Astrocyte of the spinal cord (primary cell): Measurements from ENCODE around the gene SDCBP2.

Experiments used
- DNase-seq: peaks from one replicate; pipeline ENCODE4 v3.0.0; 2011; ENCODE audit warnings: low read depth, low spot score
- H3K4me3 ChIP-seq: 2 replicates; pipeline ENCODE4 v1.5.1; 2011; ENCODE audit warnings: low read depth, mild to moderate bottlenecking, low read length, moderate library complexity
- in situ Hi-C: cut with HindIII; loops from 2 replicates; pipeline ENCODE4 v1.10.0; 2017; ENCODE audit warnings: low sequenced_read_pairs
- TF ChIP-seq, protein P1 (sequence below): IDR thresholded peaks from 2 replicates; pipeline ENCODE4 v1.5.1; 2012; ENCODE audit warnings: low read depth, mild to moderate bottlenecking, low read length, inconsistent platforms

Gene SDCBP2

DNA sequence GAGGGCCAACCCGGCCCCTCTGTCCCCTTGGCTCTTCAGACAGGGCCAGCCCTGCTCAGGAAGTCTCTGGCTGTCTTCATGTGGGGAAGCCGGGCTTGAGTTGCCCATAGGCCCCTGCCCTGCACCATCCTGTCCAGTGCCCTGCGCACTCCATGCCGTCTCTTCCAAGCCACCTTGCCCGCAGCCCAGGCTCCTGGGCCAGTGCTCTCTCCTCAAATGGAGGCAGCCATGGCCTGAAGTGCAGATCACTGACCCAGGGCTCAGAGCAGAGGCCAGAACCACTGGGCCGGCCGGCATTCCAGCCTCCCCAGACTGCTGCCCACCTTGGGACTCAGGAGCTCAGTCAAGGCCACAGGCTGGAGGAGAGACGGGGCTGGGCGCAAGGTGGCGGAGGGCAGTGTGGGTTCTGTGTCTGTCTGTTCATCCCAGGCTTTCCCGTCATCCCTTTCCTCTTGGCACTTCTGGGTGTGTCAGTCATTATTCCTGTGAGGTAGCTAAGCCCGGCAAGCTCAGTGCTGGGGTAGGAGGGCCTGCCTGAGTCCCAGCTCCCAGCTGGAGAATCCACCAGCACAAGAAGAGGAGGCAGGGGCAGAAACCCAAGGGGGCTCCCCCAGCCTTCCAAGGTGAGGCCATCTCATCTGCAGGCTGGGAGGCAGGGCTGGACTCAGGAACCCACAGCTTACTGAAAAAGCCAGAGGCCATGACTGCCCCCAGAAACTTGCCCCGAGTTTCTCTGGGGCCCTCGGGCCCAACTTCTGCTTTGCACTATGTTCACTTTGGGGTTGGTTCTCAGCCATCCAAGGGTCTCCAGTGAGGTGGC lies 22.4 kb downstream of the SDCBP2 start:
- in situ Hi-C loops, result no loop called here
- DNase-seq, result no peak
- TF ChIP-seq, protein P1, sequence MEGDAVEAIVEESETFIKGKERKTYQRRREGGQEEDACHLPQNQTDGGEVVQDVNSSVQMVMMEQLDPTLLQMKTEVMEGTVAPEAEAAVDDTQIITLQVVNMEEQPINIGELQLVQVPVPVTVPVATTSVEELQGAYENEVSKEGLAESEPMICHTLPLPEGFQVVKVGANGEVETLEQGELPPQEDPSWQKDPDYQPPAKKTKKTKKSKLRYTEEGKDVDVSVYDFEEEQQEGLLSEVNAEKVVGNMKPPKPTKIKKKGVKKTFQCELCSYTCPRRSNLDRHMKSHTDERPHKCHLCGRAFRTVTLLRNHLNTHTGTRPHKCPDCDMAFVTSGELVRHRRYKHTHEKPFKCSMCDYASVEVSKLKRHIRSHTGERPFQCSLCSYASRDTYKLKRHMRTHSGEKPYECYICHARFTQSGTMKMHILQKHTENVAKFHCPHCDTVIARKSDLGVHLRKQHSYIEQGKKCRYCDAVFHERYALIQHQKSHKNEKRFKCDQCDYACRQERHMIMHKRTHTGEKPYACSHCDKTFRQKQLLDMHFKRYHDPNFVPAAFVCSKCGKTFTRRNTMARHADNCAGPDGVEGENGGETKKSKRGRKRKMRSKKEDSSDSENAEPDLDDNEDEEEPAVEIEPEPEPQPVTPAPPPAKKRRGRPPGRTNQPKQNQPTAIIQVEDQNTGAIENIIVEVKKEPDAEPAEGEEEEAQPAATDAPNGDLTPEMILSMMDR, result no peak
- no peak overlapping the region for H3K4me3 ChIP-seq

- no peak for DNase-seq
- TF ChIP-seq, protein P1, result no peak
- in situ Hi-C loops, result no loop called here
- no peak overlapping the region for H3K4me3 ChIP-seq
These were observed 23.2 kb downstream of the SDCBP2 start for GRCh38 chr20:1305712-1306111.

GRCh38 chr20:1304710-1305515 lies 24.0 kb downstream of the SDCBP2 start:
- in situ Hi-C loops, result no loop called here
- TF ChIP-seq, protein P1, result no peak
- no peak for DNase-seq
- no peak overlapping the region for H3K4me3 ChIP-seq

GRCh38 chr20:1302685-1303541 lies 26.0 kb downstream of the SDCBP2 start:
- in situ Hi-C loops, result no loop called here
- no peak overlapping the region for H3K4me3 ChIP-seq
- TF ChIP-seq, protein P1, result no peak
- DNase-seq, result no peak

DNA sequence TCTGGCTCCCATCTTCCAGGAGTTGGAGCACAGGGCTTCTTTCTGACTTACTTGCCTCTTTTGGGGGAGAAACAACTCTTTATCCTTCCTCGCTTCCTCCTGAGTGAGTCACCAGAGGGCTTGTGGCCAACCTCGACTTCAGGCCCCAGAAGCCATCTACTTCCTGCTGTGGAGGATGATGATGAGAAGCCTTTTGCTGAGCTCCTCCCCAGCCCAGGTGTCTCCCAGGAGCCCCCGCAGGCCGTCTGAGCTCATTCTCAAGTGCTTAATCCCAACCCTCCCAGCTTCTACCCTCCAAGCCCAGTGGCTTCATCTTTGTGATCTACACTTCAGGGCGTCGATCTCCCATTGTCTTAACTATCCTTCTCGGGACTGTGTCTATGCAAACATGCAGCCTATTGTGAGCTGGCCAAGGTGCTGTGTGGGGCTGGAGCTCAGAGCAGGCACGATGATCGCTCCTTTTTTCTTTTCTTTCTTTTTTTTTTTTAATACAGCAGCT lies 27.9 kb downstream of the SDCBP2 start:
- TF ChIP-seq, protein P1, result no peak
- DNase-seq, result peak; percentile 66
- in situ Hi-C loops, result no loop called here
- no peak overlapping the region for H3K4me3 ChIP-seq
